ENCODE data around the gene KLHL42.
A peak's percentile ranks its signal among the peaks of the same experiment; 100 is the strongest.

The KLHL42 gene

DNA sequence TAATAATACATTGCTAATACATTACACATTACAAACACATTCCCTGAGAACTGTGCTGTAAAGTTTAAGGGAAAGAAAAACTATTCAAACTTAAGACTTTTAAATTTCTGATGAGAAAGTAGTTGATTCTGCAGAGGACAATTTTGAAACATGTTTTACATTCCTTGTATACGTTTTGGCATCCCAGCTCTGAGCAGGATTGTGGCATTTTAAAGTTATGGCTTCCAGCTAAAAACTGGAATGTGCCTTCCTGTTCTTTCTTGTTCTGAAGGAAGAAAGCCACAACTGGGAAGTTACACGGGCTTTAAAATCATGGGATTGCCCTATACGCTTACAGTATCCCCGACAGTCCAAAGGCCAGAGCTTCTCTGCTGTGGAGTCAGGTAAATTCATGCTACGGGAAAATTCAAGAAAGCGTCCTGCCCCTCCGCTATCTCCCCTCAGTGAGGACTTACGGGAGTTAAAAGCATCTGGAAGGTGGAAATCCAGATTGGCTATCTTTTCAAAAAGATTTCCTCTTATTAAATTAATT lies 10.8 kb upstream of the KLHL42 start:
- Mint-ChIP-seq H3K4me1 (ENCODE audit: low read depth) (peaks cover 10% of the 10 kb centered on the region), H3K9me3 (no peaks in the 10 kb centered on the region), H3K4me3 (no peak overlapping the region), H3K27me3 (ENCODE audit: low read depth) (peaks cover 6% of the 10 kb centered on the region), H3K36me3 (ENCODE audit: low read depth) (no peaks in the 10 kb centered on the region), H3K27ac (no peak overlapping the region)
- DNase-seq (ENCODE audit: low spot score): no peak

DNA sequence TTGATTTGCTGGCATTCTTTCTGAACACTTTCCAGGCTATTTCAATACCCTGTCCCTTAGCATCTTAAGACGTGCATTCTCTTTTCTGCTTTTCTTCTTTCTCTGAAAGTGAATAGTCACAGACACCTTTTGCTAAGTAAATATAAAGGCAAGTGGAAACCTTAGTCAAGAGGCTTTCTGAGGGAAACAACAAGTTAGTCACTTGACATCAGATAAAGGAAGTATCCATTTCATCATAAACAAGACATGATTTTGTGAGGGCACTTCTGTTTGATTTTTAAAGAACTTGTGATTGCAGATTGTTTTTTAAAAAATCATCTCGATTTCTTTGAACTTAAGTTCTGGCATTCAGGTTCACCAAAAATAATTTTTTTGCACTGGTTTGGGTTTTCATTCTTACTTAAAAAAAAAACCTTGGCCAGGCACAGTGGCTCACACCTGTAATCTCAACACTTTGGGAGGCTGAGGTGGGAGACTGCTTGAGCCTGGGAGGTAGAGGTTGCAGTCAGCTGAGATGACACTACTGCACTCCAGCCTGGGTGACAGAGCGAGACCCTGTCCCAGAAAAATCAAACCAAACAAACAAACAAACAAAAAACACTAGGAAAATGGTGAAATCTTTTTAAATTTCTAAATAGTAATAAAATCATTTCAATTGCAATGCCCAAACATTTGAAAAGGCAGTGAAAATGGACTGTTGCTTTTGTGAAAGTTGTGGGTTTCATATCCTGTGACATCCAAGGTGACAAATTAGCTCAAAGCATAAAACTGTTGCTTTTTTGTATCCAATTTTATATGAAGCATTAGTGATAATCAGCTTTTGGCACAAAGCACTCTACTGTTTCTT lies 8.3 kb upstream of the KLHL42 start:
- peaks cover 8% of the 10 kb centered on the region for H3K27me3 Mint-ChIP-seq (ENCODE audit: low read depth)
- H3K4me1 Mint-ChIP-seq (ENCODE audit: low read depth): peaks cover 8% of the 10 kb centered on the region
- H3K4me3 Mint-ChIP-seq: no peak overlapping the region
- no peaks in the 10 kb centered on the region for H3K9me3 Mint-ChIP-seq
- DNase-seq (ENCODE audit: low spot score): no peak
- no peaks in the 10 kb centered on the region for H3K36me3 Mint-ChIP-seq (ENCODE audit: low read depth)
- H3K27ac Mint-ChIP-seq: no peak overlapping the region

DNA sequence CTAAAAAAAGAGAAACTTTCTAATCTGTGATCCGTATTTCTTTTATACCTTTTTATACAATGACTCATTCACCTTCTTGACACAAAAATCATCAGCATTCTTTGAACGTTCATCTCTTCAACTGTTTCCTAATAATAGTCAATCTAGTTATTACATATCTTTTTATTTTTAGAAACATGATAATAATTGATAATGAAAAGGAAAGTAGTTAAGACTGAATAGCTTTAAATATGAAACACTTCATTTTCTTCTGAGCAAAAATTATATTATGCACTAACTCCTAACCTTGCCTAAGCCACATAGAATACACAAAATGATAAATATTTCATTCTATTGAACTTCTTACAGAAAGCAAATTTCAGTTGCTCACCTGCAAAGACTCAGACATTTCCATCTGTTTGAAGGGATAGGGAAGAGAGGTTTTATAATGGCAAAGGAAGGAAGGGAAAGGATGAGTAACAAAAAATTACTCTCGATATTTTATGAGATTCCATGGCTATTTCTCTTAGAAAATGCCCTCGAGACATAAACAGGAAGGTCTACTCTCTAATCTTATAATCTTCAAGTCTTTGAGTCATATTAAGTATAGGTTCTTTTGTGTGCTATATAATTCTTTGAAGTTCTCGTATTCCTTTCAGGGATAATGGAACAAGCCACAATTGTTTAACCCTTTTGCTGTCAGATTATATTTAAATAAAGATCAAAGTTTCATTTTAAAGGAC lies 7.5 kb upstream of the KLHL42 start:
- no peak for DNase-seq (ENCODE audit: low spot score)
- H3K4me1 Mint-ChIP-seq (ENCODE audit: low read depth): peaks cover 10% of the 10 kb centered on the region
- H3K4me3 Mint-ChIP-seq: no peak overlapping the region
- no peaks in the 10 kb centered on the region for H3K9me3 Mint-ChIP-seq
- peaks cover 10% of the 10 kb centered on the region for H3K27me3 Mint-ChIP-seq (ENCODE audit: low read depth)
- H3K36me3 Mint-ChIP-seq (ENCODE audit: low read depth): no peaks in the 10 kb centered on the region
- H3K27ac Mint-ChIP-seq: no peak overlapping the region

DNA sequence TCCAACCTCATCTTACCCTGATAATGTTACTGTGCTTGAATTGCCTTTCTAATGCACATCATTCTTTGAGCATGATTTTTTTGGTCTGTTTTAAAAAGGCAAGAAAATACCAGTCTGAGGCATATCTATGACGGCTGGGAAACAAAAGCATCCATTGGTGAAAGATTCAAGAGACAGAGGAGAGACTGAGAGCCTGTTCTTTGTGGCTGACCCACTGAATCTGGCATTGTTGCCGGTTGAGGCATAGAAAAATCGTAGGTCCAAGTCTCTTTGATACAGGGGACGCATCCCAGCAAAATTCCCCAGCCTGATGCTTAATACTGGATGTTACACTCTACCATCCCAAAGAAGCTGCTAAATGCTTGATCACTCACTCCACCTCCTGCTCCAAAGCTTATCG lies 2.9 kb upstream of the KLHL42 start:
- Mint-ChIP-seq H3K36me3 (ENCODE audit: low read depth) (peaks cover 8% of the 10 kb centered on the region), H3K27me3 (ENCODE audit: low read depth) (peaks cover 20% of the 10 kb centered on the region), H3K4me1 (ENCODE audit: low read depth) (peaks cover 25% of the 10 kb centered on the region), H3K4me3 (no peak overlapping the region), H3K27ac (no peak overlapping the region), H3K9me3 (no peaks in the 10 kb centered on the region)
- no peak for DNase-seq (ENCODE audit: low spot score)

DNA sequence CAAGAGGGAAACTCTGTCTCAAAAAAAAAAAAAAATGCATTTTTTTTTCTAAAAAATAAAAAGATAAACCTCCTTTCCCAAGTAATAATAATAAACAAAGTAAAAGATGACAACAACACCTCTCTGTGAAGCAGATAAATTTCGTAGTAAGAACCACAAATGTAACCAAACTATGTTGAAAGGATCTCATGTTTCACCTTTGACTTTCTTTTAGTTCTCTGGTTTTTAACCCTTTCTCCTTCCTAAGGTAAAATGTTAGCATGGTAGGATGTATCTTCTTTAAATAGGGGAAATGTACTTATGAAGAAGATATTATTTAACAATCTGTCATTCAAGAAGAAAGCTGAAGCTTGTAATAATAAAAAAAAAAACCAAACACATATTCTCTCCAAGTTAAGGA lies 1.8 kb upstream of the KLHL42 start:
- H3K9me3 Mint-ChIP-seq: no peaks in the 10 kb centered on the region
- H3K27me3 Mint-ChIP-seq (ENCODE audit: low read depth): peaks cover 20% of the 10 kb centered on the region
- DNase-seq (ENCODE audit: low spot score): no peak
- H3K4me3 Mint-ChIP-seq: no peak overlapping the region
- peaks cover 30% of the 10 kb centered on the region for H3K4me1 Mint-ChIP-seq (ENCODE audit: low read depth)
- H3K27ac Mint-ChIP-seq: no peak overlapping the region
- peaks cover 13% of the 10 kb centered on the region for H3K36me3 Mint-ChIP-seq (ENCODE audit: low read depth)

DNA sequence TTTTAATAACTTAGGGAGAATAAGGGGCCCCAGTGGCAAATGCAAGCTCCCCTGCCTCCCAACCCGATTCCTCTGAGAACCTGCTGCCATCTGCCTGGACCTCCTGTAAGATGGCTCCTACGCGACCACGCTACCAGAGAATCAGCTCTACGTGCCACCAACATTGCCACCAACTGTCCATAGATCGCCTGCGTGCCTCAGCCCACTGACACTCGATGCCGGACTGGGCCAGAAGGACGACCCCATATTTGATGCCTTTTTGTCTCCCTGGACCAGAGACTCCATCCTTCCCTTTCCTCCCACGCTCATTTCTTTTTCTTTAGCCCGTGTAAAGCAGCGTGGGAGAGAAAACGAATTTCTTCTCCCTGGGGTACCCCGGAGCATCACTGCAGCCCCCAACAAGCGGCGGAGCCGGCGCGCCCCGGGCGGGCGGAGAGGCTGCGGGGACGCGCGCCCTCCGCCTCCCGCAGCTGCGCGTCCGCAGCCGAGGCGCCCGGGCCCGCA lies 565 bp upstream of the KLHL42 start:
- H3K4me3 Mint-ChIP-seq: peak overlapping the region; percentile 82
- no peaks in the 10 kb centered on the region for H3K9me3 Mint-ChIP-seq
- no peak for DNase-seq (ENCODE audit: low spot score)
- peaks cover 16% of the 10 kb centered on the region for H3K27me3 Mint-ChIP-seq (ENCODE audit: low read depth)
- peaks cover 31% of the 10 kb centered on the region for H3K4me1 Mint-ChIP-seq (ENCODE audit: low read depth)
- peaks cover 14% of the 10 kb centered on the region for H3K36me3 Mint-ChIP-seq (ENCODE audit: low read depth)
- H3K27ac Mint-ChIP-seq: peak overlapping the region; percentile 83

DNA sequence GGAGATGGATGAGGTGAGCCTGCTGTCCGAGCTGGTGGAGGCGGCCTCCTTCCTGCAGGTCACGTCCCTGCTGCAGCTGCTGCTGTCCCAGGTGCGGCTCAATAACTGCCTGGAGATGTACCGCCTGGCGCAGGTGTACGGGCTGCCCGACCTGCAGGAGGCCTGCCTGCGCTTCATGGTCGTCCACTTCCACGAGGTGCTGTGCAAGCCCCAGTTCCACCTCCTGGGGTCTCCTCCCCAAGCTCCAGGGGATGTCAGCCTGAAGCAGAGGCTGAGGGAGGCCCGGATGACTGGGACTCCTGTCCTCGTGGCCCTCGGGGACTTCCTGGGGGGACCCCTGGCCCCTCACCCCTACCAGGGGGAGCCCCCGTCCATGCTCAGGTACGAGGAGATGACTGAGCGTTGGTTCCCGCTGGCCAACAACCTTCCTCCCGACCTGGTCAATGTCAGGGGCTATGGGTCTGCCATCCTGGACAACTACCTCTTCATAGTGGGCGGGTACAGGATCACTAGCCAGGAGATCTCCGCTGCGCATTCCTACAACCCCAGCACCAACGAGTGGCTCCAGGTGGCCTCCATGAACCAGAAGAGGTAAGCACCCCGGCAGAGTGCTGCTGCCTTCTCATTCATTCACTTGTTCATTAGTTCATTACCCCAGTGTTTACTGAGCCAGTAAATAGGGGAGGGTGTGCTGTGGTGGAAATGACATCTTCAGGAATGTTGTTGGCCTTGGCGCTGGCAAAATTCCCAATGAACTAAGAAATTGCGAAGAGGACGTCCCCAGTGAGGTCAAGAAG lies 777 bp downstream of the KLHL42 start:
- H3K27me3 Mint-ChIP-seq (ENCODE audit: low read depth): peaks cover 15% of the 10 kb centered on the region
- H3K4me3 Mint-ChIP-seq: peak overlapping the region; percentile 83
- no peak for DNase-seq (ENCODE audit: low spot score)
- H3K27ac Mint-ChIP-seq: peak overlapping the region; percentile 80
- no peaks in the 10 kb centered on the region for H3K9me3 Mint-ChIP-seq
- H3K36me3 Mint-ChIP-seq (ENCODE audit: low read depth): peaks cover 18% of the 10 kb centered on the region
- H3K4me1 Mint-ChIP-seq (ENCODE audit: low read depth): peaks cover 38% of the 10 kb centered on the region

DNA sequence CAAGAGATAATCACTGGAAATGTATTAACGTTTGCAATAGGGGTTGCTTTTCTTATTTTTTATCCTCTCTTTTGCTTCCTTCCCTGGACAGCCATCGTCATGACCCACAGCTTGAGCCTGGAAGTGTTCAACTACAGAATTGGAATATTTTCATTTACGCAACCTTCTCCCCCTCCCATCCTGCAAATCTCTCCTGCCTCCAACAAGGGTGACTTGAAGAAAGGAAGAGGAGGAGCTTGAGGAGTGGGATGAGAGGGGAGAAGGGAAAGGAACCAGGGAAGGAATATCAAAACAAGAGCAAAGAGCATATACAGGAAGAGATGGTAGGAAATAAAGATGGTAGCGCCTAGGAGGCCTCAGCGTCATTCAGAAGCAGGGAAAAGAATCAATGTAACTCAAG lies 1.6 kb downstream of the KLHL42 start:
- Mint-ChIP-seq H3K9me3 (no peaks in the 10 kb centered on the region), H3K27ac (no peak overlapping the region), H3K27me3 (ENCODE audit: low read depth) (peaks cover 15% of the 10 kb centered on the region), H3K4me1 (ENCODE audit: low read depth) (peaks cover 43% of the 10 kb centered on the region), H3K36me3 (ENCODE audit: low read depth) (peaks cover 20% of the 10 kb centered on the region), H3K4me3 (peak overlapping the region; percentile 83)
- DNase-seq (ENCODE audit: low spot score): no peak

DNA sequence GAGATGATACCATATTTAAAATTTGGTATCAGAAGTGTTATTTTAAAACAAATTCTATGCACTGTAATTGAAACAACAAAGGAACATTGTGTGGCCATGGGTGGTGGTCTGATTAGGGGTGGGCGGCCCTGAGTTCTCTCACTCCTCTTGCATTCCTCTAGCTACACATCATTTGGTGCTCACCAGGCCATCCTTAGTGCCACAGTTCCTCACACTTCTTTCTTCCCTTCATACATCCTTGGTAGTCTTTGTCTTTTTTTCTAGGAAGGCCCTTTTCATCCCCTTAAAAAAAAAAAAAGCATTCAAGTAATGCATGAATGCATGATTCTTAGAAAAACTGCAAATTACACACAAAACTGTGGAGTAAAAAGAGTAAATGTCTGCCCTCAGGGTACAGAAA lies 2.4 kb downstream of the KLHL42 start:
- Mint-ChIP-seq H3K9me3 (no peaks in the 10 kb centered on the region), H3K4me1 (ENCODE audit: low read depth) (peaks cover 41% of the 10 kb centered on the region), H3K36me3 (ENCODE audit: low read depth) (peaks cover 20% of the 10 kb centered on the region), H3K4me3 (peak overlapping the region; percentile 37), H3K27me3 (ENCODE audit: low read depth) (peaks cover 12% of the 10 kb centered on the region), H3K27ac (no peak overlapping the region)
- no peak for DNase-seq (ENCODE audit: low spot score)

DNA sequence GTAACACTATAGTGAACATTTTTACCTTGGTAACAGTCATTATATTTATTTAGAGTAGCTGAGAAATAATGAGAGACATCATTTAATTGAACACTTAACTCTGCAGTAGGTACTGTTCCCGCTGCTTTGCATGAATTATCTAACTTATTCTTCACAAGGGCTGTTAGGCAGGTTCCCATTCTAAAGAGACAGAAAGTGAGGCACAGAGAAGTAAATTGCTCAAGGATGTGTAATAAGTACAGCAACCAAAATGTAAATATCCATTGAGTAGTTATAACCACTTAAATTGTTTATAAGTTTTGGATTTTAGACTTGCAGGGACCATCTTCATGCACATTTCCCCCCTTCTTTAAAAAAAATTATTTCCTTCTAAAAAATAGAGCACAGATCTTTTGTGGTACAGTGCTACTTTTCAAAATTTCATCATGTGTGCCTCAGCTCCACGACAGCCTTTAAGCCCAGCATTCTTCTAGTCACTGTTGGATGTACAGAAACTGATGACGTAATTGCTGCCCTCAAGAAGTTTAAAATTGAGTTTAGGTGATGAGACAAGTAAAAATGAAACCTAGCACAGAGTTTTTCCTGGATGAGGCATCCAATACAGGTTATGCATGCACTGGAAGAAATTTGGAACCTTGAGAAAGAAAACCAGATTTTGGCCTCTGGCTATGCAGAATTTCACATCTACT lies 6.0 kb downstream of the KLHL42 start:
- peaks cover 29% of the 10 kb centered on the region for H3K36me3 Mint-ChIP-seq (ENCODE audit: low read depth)
- H3K27ac Mint-ChIP-seq: no peak overlapping the region
- H3K4me3 Mint-ChIP-seq: no peak overlapping the region
- no peak for DNase-seq (ENCODE audit: low spot score)
- no peaks in the 10 kb centered on the region for H3K27me3 Mint-ChIP-seq (ENCODE audit: low read depth)
- no peaks in the 10 kb centered on the region for H3K9me3 Mint-ChIP-seq
- peaks cover 36% of the 10 kb centered on the region for H3K4me1 Mint-ChIP-seq (ENCODE audit: low read depth)

DNA sequence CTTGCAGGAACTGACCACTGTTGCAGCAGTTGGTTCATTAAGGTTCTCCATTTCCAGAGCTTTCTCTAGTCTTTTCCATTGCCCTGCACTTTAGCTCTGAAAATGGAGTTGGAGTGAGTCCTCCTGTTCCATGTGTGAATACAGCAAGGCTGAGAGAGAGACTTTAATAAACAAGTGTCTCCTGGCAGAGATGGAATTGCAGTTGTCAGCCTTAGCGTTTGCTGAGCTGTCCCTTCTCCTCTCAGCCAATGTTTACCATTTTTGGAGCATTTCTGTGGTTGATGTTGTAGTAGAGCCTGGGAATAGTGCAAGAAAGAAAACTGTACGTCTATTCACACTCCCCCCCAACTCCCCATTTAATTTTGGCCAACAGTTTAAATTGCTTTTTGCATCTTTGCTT lies 7.5 kb downstream of the KLHL42 start:
- Mint-ChIP-seq H3K9me3 (no peaks in the 10 kb centered on the region), H3K36me3 (ENCODE audit: low read depth) (peaks cover 28% of the 10 kb centered on the region), H3K4me1 (ENCODE audit: low read depth) (peaks cover 21% of the 10 kb centered on the region), H3K27ac (no peak overlapping the region), H3K27me3 (ENCODE audit: low read depth) (no peaks in the 10 kb centered on the region), H3K4me3 (no peak overlapping the region)
- no peak for DNase-seq (ENCODE audit: low spot score)

DNA sequence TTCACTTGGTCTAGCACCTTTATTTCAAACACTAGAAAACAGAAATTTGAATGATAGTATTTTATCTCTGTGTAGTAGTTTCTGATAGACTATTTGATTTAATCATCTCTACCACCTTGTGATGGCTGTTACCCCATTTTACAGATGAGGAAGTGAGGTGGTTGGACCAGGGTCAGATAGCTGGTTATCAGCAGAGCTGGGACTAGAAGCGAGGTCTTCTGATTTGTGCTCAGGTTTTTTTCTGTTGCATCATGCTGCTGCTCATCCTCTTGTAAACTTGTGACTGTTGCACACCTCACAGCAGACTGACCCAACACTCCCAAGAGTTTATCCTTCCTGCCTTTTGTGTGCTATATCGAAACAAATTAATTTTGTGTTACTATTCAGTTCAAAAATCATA lies 10.1 kb downstream of the KLHL42 start:
- DNase-seq (ENCODE audit: low spot score): no peak
- Mint-ChIP-seq H3K27me3 (ENCODE audit: low read depth) (no peaks in the 10 kb centered on the region), H3K36me3 (ENCODE audit: low read depth) (peaks cover 32% of the 10 kb centered on the region), H3K4me1 (ENCODE audit: low read depth) (peaks cover 16% of the 10 kb centered on the region), H3K27ac (no peak overlapping the region), H3K4me3 (no peak overlapping the region), H3K9me3 (no peaks in the 10 kb centered on the region)

DNA sequence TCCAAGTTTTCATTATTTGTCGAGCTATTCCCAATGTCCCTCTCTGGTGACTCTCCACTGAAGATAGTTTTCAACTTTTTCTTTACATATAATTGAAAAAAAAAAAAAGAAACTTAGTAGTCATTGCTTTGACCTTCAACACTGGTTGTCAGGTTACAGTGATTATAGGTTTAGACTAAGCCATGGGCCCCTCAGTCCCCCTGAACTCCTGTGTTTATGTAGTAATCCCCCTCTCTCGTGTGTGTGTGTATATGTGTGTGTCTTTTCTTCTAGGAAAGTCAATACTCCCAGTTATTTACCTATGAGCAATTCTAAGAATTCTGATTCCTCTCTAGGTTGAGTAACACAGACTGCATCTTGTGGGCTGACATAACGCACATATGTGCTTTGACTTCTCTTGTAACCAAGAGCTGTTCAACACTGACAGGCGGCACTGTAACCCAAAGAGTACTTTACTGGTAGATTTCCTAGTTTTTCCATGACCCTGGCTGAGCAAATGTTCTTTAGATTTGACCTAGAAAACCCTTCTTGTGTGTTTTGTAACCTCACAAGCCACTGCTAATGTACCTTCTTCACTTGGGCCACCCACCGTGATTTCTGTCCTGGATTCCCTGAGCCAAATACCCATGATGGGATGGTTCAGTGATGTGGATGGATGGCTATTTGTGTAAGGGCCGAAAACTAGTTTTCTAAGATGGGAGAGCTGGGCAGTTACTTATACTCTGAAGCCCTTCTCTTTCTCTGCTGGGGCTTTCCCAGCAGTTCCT lies 15.0 kb downstream of the KLHL42 start:
- Mint-ChIP-seq H3K27ac (no peak overlapping the region), H3K4me1 (ENCODE audit: low read depth) (peaks cover 5% of the 10 kb centered on the region), H3K9me3 (no peaks in the 10 kb centered on the region), H3K27me3 (ENCODE audit: low read depth) (no peaks in the 10 kb centered on the region), H3K4me3 (no peak overlapping the region), H3K36me3 (ENCODE audit: low read depth) (peaks cover 45% of the 10 kb centered on the region)
- DNase-seq (ENCODE audit: low spot score): no peak

All from T-helper 2 cell treated with Interferon-gamma antibody and Interleukin-4, amounts not matched to agents 5 μg/mL and 100 μg/mL, for 36 hours (primary cell).